Epidermal melanocyte (primary cell): ENCODE data around the gene HOXB9.

Source experiments
- DNase-seq: peaks from one replicate; pipeline ENCODE4 v3.0.0; 2011; ENCODE audit warnings: low spot score; ENCODE audit not compliant: insufficient read length

Gene HOXB9

GRCh38 chr17:48624544-48625494 lies 1.3 kb downstream of the HOXB9 start:
- DNase-seq, result peak; percentile 74

- DNase-seq, result no peak
Observed at GRCh38 chr17:48624118-48624517, 2.0 kb downstream of the HOXB9 start.

- no peak for DNase-seq
Observed at GRCh38 chr17:48623583-48623982, 2.6 kb downstream of the HOXB9 start.

GRCh38 chr17:48622857-48623256 lies 3.3 kb downstream of the HOXB9 start:
- no peak for DNase-seq

GRCh38 chr17:48621410-48622392 lies 4.5 kb downstream of the HOXB9 start:
- DNase-seq, result no peak

GRCh38 chr17:48620461-48621139 lies 5.6 kb downstream of the HOXB9 start:
- no peak for DNase-seq

GRCh38 chr17:48619826-48620449 lies 6.2 kb downstream of the HOXB9 start:
- no peak for DNase-seq

GRCh38 chr17:48618256-48618896 lies 7.8 kb downstream of the HOXB9 start:
- DNase-seq, result peak; percentile 99

GRCh38 chr17:48617471-48618255 lies 8.5 kb downstream of the HOXB9 start:
- no peak for DNase-seq

- no peak for DNase-seq
Observed at GRCh38 chr17:48616717-48617470, 9.3 kb downstream of the HOXB9 start.

- no peak for DNase-seq
Observed at GRCh38 chr17:48615963-48616716, 10.0 kb downstream of the HOXB9 start.

- DNase-seq, result no peak
Observed at GRCh38 chr17:48615047-48615962, 10.9 kb downstream of the HOXB9 start, which contains the start of gene HOXB8. HOXB8 (minus strand) TSS chr17:48615292; CDS start chr17:48614704, 588 bp downstream.

- DNase-seq, result no peak
Observed at GRCh38 chr17:48613862-48614694, 12.1 kb downstream of the HOXB9 start.

GRCh38 chr17:48612854-48613691 lies 13.1 kb downstream of the HOXB9 start:
- no peak for DNase-seq

- no peak for DNase-seq
Observed at GRCh38 chr17:48612456-48612853, 13.7 kb downstream of the HOXB9 start.
